Panc1 (cell line): ENCODE measurements around the gene UBE2G2.

Experiments used
- TF ChIP-seq, protein P1 (sequence below): fragments of 450-650 bp; IDR thresholded peaks from 2 replicates; pipeline ENCODE4 v1.5.1; 2017; ENCODE audit warnings: mild to moderate bottlenecking
- TF ChIP-seq, protein P2 (sequence below), 2 experiments: IDR thresholded peaks; 2 replicates each; pipeline ENCODE4 v1.6.1; 2011 to 2012; ENCODE audit warnings: low read depth in 2 of 2, control low read depth in 1 of 2, low read length in 1 of 2, mild to moderate bottlenecking in 1 of 2, moderate library complexity in 1 of 2; ENCODE audit not compliant: insufficient read depth in 1 of 2

DNA sequence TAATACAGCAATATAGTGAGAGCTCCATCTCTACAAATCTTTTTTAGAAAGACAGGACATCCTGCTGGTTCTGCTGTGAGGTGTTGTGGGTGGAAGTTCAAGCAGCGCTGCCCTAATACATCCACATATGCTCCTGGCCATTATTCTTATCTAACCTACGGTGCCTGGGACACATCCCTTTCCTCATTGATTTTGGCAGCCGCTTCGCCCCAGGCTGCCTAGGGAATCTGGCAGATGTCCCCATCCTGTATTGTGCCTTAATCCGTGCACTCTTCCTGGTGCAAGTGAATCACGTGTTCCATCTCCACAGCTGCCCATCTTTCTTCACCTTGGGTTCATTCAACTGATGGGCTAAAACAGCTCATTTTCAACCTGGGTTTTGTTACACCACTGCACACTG lies 3.1 kb upstream of the UBE2G2 start:
- TF ChIP-seq, protein P1, sequence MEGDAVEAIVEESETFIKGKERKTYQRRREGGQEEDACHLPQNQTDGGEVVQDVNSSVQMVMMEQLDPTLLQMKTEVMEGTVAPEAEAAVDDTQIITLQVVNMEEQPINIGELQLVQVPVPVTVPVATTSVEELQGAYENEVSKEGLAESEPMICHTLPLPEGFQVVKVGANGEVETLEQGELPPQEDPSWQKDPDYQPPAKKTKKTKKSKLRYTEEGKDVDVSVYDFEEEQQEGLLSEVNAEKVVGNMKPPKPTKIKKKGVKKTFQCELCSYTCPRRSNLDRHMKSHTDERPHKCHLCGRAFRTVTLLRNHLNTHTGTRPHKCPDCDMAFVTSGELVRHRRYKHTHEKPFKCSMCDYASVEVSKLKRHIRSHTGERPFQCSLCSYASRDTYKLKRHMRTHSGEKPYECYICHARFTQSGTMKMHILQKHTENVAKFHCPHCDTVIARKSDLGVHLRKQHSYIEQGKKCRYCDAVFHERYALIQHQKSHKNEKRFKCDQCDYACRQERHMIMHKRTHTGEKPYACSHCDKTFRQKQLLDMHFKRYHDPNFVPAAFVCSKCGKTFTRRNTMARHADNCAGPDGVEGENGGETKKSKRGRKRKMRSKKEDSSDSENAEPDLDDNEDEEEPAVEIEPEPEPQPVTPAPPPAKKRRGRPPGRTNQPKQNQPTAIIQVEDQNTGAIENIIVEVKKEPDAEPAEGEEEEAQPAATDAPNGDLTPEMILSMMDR: no peak
- TF ChIP-seq, protein P2, sequence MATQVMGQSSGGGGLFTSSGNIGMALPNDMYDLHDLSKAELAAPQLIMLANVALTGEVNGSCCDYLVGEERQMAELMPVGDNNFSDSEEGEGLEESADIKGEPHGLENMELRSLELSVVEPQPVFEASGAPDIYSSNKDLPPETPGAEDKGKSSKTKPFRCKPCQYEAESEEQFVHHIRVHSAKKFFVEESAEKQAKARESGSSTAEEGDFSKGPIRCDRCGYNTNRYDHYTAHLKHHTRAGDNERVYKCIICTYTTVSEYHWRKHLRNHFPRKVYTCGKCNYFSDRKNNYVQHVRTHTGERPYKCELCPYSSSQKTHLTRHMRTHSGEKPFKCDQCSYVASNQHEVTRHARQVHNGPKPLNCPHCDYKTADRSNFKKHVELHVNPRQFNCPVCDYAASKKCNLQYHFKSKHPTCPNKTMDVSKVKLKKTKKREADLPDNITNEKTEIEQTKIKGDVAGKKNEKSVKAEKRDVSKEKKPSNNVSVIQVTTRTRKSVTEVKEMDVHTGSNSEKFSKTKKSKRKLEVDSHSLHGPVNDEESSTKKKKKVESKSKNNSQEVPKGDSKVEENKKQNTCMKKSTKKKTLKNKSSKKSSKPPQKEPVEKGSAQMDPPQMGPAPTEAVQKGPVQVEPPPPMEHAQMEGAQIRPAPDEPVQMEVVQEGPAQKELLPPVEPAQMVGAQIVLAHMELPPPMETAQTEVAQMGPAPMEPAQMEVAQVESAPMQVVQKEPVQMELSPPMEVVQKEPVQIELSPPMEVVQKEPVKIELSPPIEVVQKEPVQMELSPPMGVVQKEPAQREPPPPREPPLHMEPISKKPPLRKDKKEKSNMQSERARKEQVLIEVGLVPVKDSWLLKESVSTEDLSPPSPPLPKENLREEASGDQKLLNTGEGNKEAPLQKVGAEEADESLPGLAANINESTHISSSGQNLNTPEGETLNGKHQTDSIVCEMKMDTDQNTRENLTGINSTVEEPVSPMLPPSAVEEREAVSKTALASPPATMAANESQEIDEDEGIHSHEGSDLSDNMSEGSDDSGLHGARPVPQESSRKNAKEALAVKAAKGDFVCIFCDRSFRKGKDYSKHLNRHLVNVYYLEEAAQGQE (IDR thresholded peaks at IDR 0.05; ENCODE audit: insufficient read depth in 1 of 2, low read depth in 2 of 2, low read length in 1 of 2): no peak
